ENCODE data around the gene DMAP1. TPM values are rescaled to one million over a fixed set of nuclear protein-coding genes. Genes with fewer than 3 reads are reported as not detected.
"Not testable (repeated sequence)": the region's sequence is repeated elsewhere in the genome, so short reads cannot be mapped to it uniquely, and the experiment has no call there.

DMAP1 gene
- total RNA-seq, 1 experiment from 2014 or later: 52.9 TPM

GRCh38 chr1:44200336-44200735 lies 12.9 kb upstream of the DMAP1 start:
- intact Hi-C loops (cut with micrococcal nuclease; ENCODE audit: unreplicated experiment) (no loop called here), in situ Hi-C loops (cut with HindIII; ENCODE audit: low pct_unique_long_range_greater_than_20kb, low sequenced_read_pairs) (no loop called here)
- no peak overlapping the region for H3K27ac ChIP-seq (ENCODE audit: low read length)
- no peak for DNase-seq (ENCODE audit: low read depth, low spot score)
- ChIA-PET POLR2A (no interaction called here), CTCF (no interaction called here)
- no TSS peak for BruUV-seq (replicated peaks)
- no peak overlapping the region for H3K4me3 ChIP-seq (ENCODE audit: low read depth in 2 of 2, low read length in 2 of 2)
- ATAC-seq: no peak
- H3K9me3 ChIP-seq (ENCODE audit: control insufficient read depth, insufficient read depth, low read depth, low read length): no peaks in the 10 kb centered on the region
- TF ChIP-seq CTCF (IDR thresholded peaks at IDR 0.05) (no peak), REST (IDR thresholded peaks at IDR 0.05; ENCODE audit: insufficient read depth in 1 of 2, low read depth in 2 of 2, low read length in 1 of 2) (no peak), SIN3A (IDR thresholded peaks at IDR 0.05; ENCODE audit: borderline replicate concordance, insufficient read depth, low read depth, low read length) (no peak), TCF7L2 (IDR thresholded peaks at IDR 0.05; ENCODE audit: low read depth, low read length) (no peak), POLR2AphosphoS5 (IDR thresholded peaks at IDR 0.05; ENCODE audit: low read depth, low read length) (no peak)
- no peaks in the 10 kb centered on the region for H3K36me3 ChIP-seq (ENCODE audit: control insufficient read depth, insufficient read depth, low read length)
- no peaks in the 10 kb centered on the region for H3K27me3 ChIP-seq (ENCODE audit: control insufficient read depth, insufficient read depth, low read length)
- H3K4me1 ChIP-seq (ENCODE audit: control insufficient read depth, insufficient read depth, low read length): no peaks in the 10 kb centered on the region

- DNase-seq (ENCODE audit: low read depth, low spot score); ATAC-seq; in situ Hi-C loops (cut with HindIII; ENCODE audit: low pct_unique_long_range_greater_than_20kb, low sequenced_read_pairs); intact Hi-C loops (cut with micrococcal nuclease; ENCODE audit: unreplicated experiment); CTCF ChIA-PET; H3K36me3 ChIP-seq (ENCODE audit: control insufficient read depth, insufficient read depth, low read length); BruUV-seq (replicated peaks); H3K27ac ChIP-seq (ENCODE audit: low read length); H3K4me3 ChIP-seq (ENCODE audit: low read depth in 2 of 2, low read length in 2 of 2); POLR2A ChIA-PET; H3K4me1 ChIP-seq (ENCODE audit: control insufficient read depth, insufficient read depth, low read length); H3K27me3 ChIP-seq (ENCODE audit: control insufficient read depth, insufficient read depth, low read length); H3K9me3 ChIP-seq (ENCODE audit: control insufficient read depth, insufficient read depth, low read depth, low read length): not testable (repeated sequence)
These were observed 6.7 kb upstream of the DMAP1 start for GRCh38 chr1:44206545-44206944.

GRCh38 chr1:44208226-44208625 lies 5.0 kb upstream of the DMAP1 start:
- H3K4me1 ChIP-seq (ENCODE audit: control insufficient read depth, insufficient read depth, low read length): peaks cover 6% of the 10 kb centered on the region
- H3K36me3 ChIP-seq (ENCODE audit: control insufficient read depth, insufficient read depth, low read length): no peaks in the 10 kb centered on the region
- in situ Hi-C loops (cut with HindIII; ENCODE audit: low pct_unique_long_range_greater_than_20kb, low sequenced_read_pairs) (no loop called here), intact Hi-C loops (cut with micrococcal nuclease; ENCODE audit: unreplicated experiment) (no loop called here)
- no peaks in the 10 kb centered on the region for H3K9me3 ChIP-seq (ENCODE audit: control insufficient read depth, insufficient read depth, low read depth, low read length)
- no peak for DNase-seq (ENCODE audit: low read depth, low spot score)
- no TSS peak for BruUV-seq (replicated peaks)
- H3K27me3 ChIP-seq (ENCODE audit: control insufficient read depth, insufficient read depth, low read length): no peaks in the 10 kb centered on the region
- POLR2A ChIA-PET: no interaction called here
- ATAC-seq: no peak
- no peak overlapping the region for H3K27ac ChIP-seq (ENCODE audit: low read length)
- no peak overlapping the region for H3K4me3 ChIP-seq (ENCODE audit: low read depth in 2 of 2, low read length in 2 of 2)
- CTCF ChIA-PET: interaction anchor here (0.7 kb wide), 1 partner anchor 105 kb away, joined by 3 read pairs; no protein-coding TSS in a partner anchor
- no peak for TF ChIP-seq CTCF (IDR thresholded peaks at IDR 0.05)
- no peak for TF ChIP-seq TCF7L2 (IDR thresholded peaks at IDR 0.05; ENCODE audit: low read depth, low read length)
- TF ChIP-seq REST (IDR thresholded peaks at IDR 0.05; ENCODE audit: insufficient read depth in 1 of 2, low read depth in 2 of 2, low read length in 1 of 2): no peak
- TF ChIP-seq POLR2AphosphoS5 (IDR thresholded peaks at IDR 0.05; ENCODE audit: low read depth, low read length): no peak
- TF ChIP-seq SIN3A (IDR thresholded peaks at IDR 0.05; ENCODE audit: borderline replicate concordance, insufficient read depth, low read depth, low read length): no peak

Measured in Panc1 (cell line).